HEK293 (cell line): ENCODE results near the gene KIF18B.

Experiments used
- KLF10 ChIP-seq: fragments of 450-650 bp; IDR thresholded peaks from 2 replicates; pipeline ENCODE4 v1.5.1; 2018; ENCODE audit warnings: missing biosample characterization, mild to moderate bottlenecking, missing genetic modification characterization
- PRDM4 ChIP-seq: fragments of 450-650 bp; formaldehyde crosslinking; IDR thresholded peaks from 2 replicates; pipeline ENCODE4 v1.5.1; 2017; ENCODE audit warnings: missing biosample characterization, missing genetic modification characterization
- SP2 ChIP-seq: fragments of 450-650 bp; formaldehyde crosslinking; IDR thresholded peaks from 2 replicates; pipeline ENCODE4 v1.5.1; 2016; ENCODE audit warnings: missing biosample characterization, missing genetic modification characterization
- ZFHX2 ChIP-seq: fragments of 450-650 bp; formaldehyde crosslinking; conservative IDR thresholded peaks from 2 replicates; pipeline ENCODE4 v1.5.1; 2016; ENCODE audit warnings: missing biosample characterization, missing genetic modification characterization
- ZNF121 ChIP-seq: fragments of 450-650 bp; formaldehyde crosslinking; IDR thresholded peaks from 2 replicates; pipeline ENCODE4 v1.5.1; 2016; ENCODE audit warnings: missing biosample characterization, missing genetic modification characterization
- ZNF146 ChIP-seq: fragments of 450-650 bp; formaldehyde crosslinking; IDR thresholded peaks from 2 replicates; pipeline ENCODE4 v1.5.1; 2016; ENCODE audit warnings: missing biosample characterization, missing genetic modification characterization
- ZNF239 ChIP-seq: fragments of 450-650 bp; formaldehyde crosslinking; IDR thresholded peaks from 2 replicates; pipeline ENCODE4 v1.5.1; 2016; ENCODE audit warnings: missing biosample characterization, missing genetic modification characterization
- ZNF274 ChIP-seq, 2 experiments: fragments of 200-500 bp in 1 of 2; fragments of 450-650 bp in 1 of 2; sonication (Bioruptor generic) in 1 of 2; formaldehyde crosslinking in 1 of 2; IDR thresholded peaks; 2 replicates each; pipeline versions ENCODE4 v1.5.1 to v1.6.1; 2014 to 2016; ENCODE audit warnings: borderline replicate concordance in 1 of 2, inconsistent platforms in 1 of 2, low read length in 1 of 2, missing biosample characterization in 1 of 2, missing genetic modification characterization in 1 of 2
- ZNF324 ChIP-seq: fragments of 450-650 bp; formaldehyde crosslinking; IDR thresholded peaks from 2 replicates; pipeline ENCODE4 v1.5.1; 2016; ENCODE audit warnings: missing biosample characterization, missing genetic modification characterization
- ZNF398 ChIP-seq: fragments of 450-650 bp; formaldehyde crosslinking; IDR thresholded peaks from 2 replicates; pipeline ENCODE4 v1.5.1; 2017; ENCODE audit warnings: missing biosample characterization, missing genetic modification characterization
- ZNF561 ChIP-seq: fragments of 450-650 bp; IDR thresholded peaks from 2 replicates; pipeline ENCODE4 v1.5.1; 2018; ENCODE audit warnings: missing biosample characterization, missing genetic modification characterization, borderline replicate concordance
- ZNF571 ChIP-seq: fragments of 450-650 bp; formaldehyde crosslinking; IDR thresholded peaks from 2 replicates; pipeline ENCODE4 v1.5.0; 2017; ENCODE audit warnings: missing biosample characterization, missing genetic modification characterization
- ZNF660 ChIP-seq: fragments of 450-650 bp; IDR thresholded peaks from 2 replicates; pipeline ENCODE4 v1.5.1; 2018; ENCODE audit warnings: missing biosample characterization, mild to moderate bottlenecking, missing genetic modification characterization
- ZNF704 ChIP-seq: fragments of 450-650 bp; formaldehyde crosslinking; IDR thresholded peaks from 2 replicates; pipeline ENCODE4 v1.5.1; 2016; ENCODE audit warnings: missing biosample characterization, missing genetic modification characterization
- ZNF768 ChIP-seq: fragments of 450-650 bp; formaldehyde crosslinking; IDR thresholded peaks from 2 replicates; pipeline ENCODE4 v1.5.1; 2018; ENCODE audit warnings: missing biosample characterization, mild to moderate bottlenecking, missing genetic modification characterization
- ZNF792 ChIP-seq: fragments of 450-650 bp; formaldehyde crosslinking; IDR thresholded peaks from 2 replicates; pipeline ENCODE4 v1.5.1; 2016; ENCODE audit warnings: missing biosample characterization, missing genetic modification characterization
- ZXDB ChIP-seq: fragments of 450-650 bp; formaldehyde crosslinking; IDR thresholded peaks from 2 replicates; pipeline ENCODE4 v1.5.1; 2016; ENCODE audit warnings: missing biosample characterization, missing genetic modification characterization
- TF ChIP-seq, protein P1 (sequence below): fragments of 450-650 bp; formaldehyde crosslinking; conservative IDR thresholded peaks from 2 replicates; pipeline ENCODE4 v1.5.1; 2016; ENCODE audit warnings: low read depth, missing biosample characterization, missing genetic modification characterization
- TF ChIP-seq, protein P2 (sequence below): fragments of 450-650 bp; formaldehyde crosslinking; conservative IDR thresholded peaks from 2 replicates; pipeline ENCODE4 v1.5.1; 2016; ENCODE audit warnings: low read depth, missing biosample characterization, missing genetic modification characterization
- TF ChIP-seq, protein P3 (sequence below): fragments of 450-650 bp; formaldehyde crosslinking; IDR thresholded peaks from 2 replicates; pipeline ENCODE4 v1.5.1; 2017; ENCODE audit warnings: missing biosample characterization, missing genetic modification characterization
- TF ChIP-seq, protein P4 (sequence below): fragments of 450-650 bp; formaldehyde crosslinking; IDR thresholded peaks from 2 replicates; pipeline ENCODE4 v1.5.1; 2016; ENCODE audit warnings: missing biosample characterization, missing genetic modification characterization

The KIF18B gene

GRCh38 chr17:44899074-44899782 lies 48.3 kb downstream of the KIF18B start, which contains the start of gene EFTUD2 (continued):
- TF ChIP-seq, protein P1, sequence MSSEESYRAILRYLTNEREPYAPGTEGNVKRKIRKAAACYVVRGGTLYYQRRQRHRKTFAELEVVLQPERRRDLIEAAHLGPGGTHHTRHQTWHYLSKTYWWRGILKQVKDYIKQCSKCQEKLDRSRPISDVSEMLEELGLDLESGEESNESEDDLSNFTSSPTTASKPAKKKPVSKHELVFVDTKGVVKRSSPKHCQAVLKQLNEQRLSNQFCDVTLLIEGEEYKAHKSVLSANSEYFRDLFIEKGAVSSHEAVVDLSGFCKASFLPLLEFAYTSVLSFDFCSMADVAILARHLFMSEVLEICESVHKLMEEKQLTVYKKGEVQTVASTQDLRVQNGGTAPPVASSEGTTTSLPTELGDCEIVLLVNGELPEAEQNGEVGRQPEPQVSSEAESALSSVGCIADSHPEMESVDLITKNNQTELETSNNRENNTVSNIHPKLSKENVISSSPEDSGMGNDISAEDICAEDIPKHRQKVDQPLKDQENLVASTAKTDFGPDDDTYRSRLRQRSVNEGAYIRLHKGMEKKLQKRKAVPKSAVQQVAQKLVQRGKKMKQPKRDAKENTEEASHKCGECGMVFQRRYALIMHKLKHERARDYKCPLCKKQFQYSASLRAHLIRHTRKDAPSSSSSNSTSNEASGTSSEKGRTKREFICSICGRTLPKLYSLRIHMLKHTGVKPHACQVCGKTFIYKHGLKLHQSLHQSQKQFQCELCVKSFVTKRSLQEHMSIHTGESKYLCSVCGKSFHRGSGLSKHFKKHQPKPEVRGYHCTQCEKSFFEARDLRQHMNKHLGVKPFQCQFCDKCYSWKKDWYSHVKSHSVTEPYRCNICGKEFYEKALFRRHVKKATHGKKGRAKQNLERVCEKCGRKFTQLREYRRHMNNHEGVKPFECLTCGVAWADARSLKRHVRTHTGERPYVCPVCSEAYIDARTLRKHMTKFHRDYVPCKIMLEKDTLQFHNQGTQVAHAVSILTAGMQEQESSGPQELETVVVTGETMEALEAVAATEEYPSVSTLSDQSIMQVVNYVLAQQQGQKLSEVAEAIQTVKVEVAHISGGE (tag by site-specific recombination), result peak; percentile 95
- TF ChIP-seq ZNF561 (tag by site-specific recombination) (peak; percentile 96), ZNF146 (0 out of 2 replicates have a peak, but pooled peaks have one; percentile 15), PRDM4 (peak; percentile 59; the same call in 1 of the 2 replicates), ZNF660 (tag by site-specific recombination) (peak; percentile 86), ZNF768 (tag by site-specific recombination) (no peak), ZXDB (peak; percentile 99), ZFHX2 (tag by site-specific recombination) (peak; percentile 84), ZNF239 (no peak), ZNF704 (tag by site-specific recombination) (peak; percentile 30; the same call in 1 of the 2 replicates), ZNF571 (no peak), ZNF121 (tag by site-specific recombination) (no peak), ZNF398 (tag by site-specific recombination) (peak; percentile 8; the same call in 1 of the 2 replicates), KLF10 (tag by site-specific recombination) (peak; percentile 81), ZNF274 (IDR thresholded peaks at IDR 0.05; ENCODE audit: low read length) (no peak), ZNF274 (tag by site-specific recombination; IDR thresholded peaks at IDR 0.05; ENCODE audit: borderline replicate concordance) (no peak), ZNF324 (peak; percentile 97), SP2 (tag by site-specific recombination) (peak; percentile 63), ZNF792 (tag by site-specific recombination) (0 out of 2 replicates have a peak, but pooled peaks have one; percentile 2)
- TF ChIP-seq, protein P2, sequence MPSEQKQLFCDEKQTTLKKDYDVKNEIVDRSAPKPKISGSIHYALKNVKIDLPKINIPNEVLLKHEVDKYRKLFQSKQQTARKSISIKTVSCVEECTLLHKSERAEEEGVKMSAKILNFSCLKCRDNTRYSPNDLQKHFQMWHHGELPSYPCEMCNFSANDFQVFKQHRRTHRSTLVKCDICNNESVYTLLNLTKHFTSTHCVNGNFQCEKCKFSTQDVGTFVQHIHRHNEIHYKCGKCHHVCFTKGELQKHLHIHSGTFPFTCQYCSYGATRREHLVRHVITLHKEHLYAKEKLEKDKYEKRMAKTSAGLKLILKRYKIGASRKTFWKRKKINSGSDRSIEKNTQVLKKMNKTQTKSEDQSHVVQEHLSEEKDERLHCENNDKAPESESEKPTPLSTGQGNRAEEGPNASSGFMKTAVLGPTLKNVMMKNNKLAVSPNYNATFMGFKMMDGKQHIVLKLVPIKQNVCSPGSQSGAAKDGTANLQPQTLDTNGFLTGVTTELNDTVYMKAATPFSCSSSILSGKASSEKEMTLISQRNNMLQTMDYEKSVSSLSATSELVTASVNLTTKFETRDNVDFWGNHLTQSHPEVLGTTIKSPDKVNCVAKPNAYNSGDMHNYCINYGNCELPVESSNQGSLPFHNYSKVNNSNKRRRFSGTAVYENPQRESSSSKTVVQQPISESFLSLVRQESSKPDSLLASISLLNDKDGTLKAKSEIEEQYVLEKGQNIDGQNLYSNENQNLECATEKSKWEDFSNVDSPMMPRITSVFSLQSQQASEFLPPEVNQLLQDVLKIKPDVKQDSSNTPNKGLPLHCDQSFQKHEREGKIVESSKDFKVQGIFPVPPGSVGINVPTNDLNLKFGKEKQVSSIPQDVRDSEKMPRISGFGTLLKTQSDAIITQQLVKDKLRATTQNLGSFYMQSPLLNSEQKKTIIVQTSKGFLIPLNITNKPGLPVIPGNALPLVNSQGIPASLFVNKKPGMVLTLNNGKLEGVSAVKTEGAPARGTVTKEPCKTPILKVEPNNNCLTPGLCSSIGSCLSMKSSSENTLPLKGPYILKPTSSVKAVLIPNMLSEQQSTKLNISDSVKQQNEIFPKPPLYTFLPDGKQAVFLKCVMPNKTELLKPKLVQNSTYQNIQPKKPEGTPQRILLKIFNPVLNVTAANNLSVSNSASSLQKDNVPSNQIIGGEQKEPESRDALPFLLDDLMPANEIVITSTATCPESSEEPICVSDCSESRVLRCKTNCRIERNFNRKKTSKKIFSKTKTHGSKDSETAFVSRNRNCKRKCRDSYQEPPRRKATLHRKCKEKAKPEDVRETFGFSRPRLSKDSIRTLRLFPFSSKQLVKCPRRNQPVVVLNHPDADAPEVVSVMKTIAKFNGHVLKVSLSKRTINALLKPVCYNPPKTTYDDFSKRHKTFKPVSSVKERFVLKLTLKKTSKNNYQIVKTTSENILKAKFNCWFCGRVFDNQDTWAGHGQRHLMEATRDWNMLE (tag by site-specific recombination), result peak; percentile 56
- TF ChIP-seq, protein P3, sequence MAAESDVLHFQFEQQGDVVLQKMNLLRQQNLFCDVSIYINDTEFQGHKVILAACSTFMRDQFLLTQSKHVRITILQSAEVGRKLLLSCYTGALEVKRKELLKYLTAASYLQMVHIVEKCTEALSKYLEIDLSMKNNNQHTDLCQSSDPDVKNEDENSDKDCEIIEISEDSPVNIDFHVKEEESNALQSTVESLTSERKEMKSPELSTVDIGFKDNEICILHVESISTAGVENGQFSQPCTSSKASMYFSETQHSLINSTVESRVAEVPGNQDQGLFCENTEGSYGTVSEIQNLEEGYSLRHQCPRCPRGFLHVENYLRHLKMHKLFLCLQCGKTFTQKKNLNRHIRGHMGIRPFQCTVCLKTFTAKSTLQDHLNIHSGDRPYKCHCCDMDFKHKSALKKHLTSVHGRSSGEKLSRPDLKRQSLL (tag by site-specific recombination), result peak; percentile 28; the same call in 1 of the 2 replicates
- TF ChIP-seq, protein P4, sequence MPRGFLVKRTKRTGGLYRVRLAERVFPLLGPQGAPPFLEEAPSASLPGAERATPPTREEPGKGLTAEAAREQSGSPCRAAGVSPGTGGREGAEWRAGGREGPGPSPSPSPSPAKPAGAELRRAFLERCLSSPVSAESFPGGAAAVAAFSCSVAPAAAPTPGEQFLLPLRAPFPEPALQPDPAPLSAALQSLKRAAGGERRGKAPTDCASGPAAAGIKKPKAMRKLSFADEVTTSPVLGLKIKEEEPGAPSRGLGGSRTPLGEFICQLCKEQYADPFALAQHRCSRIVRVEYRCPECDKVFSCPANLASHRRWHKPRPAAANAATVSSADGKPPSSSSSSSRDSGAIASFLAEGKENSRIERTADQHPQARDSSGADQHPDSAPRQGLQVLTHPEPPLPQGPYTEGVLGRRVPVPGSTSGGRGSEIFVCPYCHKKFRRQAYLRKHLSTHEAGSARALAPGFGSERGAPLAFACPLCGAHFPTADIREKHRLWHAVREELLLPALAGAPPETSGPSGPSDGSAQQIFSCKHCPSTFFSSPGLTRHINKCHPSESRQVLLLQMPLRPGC (tag by site-specific recombination), result peak; percentile 82; the same call in 1 of the 2 replicates
